GM19467 (cell line): ENCODE data around the gene AFMID.
"Not testable (repeated sequence)": the region's sequence is repeated elsewhere in the genome, so short reads cannot be mapped to it uniquely, and the experiment has no call there.

Experiments
- ATAC-seq: cut with Tn5 transposase; IDR thresholded peaks from one replicate; pipeline ENCODE4 v1.9.1; 2021; ENCODE audit warnings: mild to moderate bottlenecking, moderate library complexity; ENCODE audit not compliant: unreplicated experiment

Gene AFMID, protein sequence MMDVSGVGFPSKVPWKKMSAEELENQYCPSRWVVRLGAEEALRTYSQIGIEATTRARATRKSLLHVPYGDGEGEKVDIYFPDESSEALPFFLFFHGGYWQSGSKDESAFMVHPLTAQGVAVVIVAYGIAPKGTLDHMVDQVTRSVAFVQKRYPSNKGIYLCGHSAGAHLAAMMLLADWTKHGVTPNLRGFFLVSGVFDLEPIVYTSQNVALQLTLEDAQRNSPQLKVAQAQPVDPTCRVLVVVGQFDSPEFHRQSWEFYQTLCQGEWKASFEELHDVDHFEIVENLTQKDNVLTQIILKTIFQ

GRCh38 chr17:78186692-78187595, at the start of gene AFMID, which contains the start of gene TK1:
TSS of gene AFMID (plus strand) at chr17:78187362. CDS start at chr17:78187371, 9 bp downstream.
TSS of gene TK1 (minus strand) at chr17:78187052. CDS start at chr17:78186994, 58 bp downstream.
- peak; percentile 89 for ATAC-seq

- no peak for ATAC-seq
Observed at GRCh38 chr17:78137392-78138203, 49.6 kb upstream of the AFMID start.

GRCh38 chr17:78138204-78139060, 48.7 kb upstream of the AFMID start:
- ATAC-seq = no peak

DNA sequence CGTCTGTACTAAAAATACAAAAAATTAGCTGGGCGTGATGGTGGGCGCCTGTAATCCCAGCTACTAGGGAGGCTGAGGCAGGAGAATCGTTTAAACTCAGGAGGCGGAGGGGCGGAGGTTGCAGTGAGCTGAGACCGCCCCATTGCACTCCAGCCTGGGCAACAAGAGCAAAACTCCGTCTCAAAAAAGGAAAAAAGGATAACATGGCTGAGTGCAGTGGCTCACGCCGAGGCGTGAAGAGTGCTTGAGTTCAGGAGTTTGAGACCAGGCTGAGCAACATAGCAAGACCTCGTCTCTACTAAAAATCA, 47.3 kb upstream of the AFMID start:
- not testable (repeated sequence) for ATAC-seq

DNA sequence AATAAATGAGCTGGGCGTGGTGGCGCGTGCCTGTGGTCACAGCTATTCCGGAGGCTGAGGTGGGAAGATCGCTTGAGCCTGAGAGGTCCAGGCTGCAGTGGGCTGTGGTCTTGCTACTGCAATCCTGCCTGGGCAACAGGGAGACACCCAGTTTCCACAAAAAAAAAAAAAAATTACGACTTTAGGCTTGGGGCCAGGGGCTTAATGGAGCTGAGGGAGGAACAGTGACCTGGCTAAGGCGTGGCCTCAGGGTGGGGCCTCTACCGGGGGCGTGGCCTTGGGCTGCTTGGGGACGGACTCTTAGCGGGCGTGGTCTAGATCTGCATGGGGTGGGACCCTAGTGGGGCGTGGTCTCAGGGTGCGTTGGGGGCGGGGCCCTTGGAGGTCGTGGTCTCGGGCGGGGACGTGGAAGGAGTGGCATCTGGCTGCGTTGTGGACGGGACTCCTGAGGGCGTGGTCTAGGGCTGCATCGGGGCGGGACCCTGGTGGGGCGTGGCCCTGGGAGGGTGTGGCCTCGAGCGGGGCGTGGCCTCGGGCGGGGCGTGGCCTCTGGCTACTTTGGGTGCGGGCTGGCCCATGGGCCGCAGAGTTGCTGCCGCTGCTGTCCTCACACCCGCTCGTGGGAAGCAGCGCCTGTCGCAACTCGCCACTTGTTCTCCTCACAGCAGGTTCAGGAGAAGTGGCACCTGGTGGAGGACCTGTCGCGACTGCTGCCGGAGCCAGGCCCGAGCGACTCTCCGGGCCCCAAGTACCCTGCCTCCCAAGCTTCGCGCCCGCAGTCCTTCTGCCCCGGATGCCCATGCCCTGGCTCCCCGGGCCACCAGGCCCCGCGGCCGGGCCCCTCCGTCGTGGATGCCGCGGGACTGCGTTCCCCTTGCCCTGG, 46.8 kb upstream of the AFMID start:
- ATAC-seq = peak; percentile 65

- no peak for ATAC-seq
Observed at GRCh38 chr17:78141437-78142118, 45.6 kb upstream of the AFMID start.

DNA sequence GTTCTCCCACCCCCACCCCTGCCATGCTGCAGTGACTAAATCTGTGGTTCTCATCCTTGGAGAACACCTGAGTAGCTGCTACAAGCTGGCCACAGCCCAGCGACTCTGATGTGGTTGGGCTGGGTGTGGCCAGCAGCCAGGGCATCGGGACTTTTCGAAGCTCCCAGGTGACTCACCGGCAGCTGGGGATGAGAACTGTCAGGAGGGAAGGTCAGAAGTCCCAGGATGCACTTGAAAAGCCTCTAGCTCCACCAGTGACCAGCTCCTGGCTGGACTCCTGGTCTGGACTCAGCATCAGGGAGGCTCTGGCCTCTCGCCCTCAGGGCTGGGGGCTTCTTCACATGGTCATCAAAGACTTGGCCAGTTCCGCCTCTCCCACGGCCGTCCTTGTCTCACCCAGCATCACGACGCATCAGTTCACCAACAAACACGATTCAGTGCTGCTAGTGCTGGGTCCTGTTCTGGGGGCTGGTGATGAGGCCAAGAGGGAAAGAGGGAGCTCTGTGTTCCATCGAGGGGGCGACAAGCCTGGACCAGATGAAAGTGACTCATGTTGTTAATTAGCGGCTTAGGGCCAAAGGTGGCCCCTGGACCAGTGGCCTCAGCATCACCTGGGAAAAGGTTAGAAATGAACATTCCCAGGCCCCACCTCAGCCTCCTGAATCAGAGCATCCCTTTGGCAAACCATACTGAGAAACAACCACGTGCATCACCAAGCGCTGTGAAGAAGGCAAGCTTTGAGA, 44.9 kb upstream of the AFMID start:
- ATAC-seq = no peak

GRCh38 chr17:78143214-78144146, 43.7 kb upstream of the AFMID start:
- no peak for ATAC-seq

- no peak for ATAC-seq
Observed at GRCh38 chr17:78144147-78144719, 42.9 kb upstream of the AFMID start.

- no peak for ATAC-seq
Observed at GRCh38 chr17:78144736-78145641, 42.2 kb upstream of the AFMID start.

- ATAC-seq = no peak
Observed at GRCh38 chr17:78146471-78146869, 40.7 kb upstream of the AFMID start.

GRCh38 chr17:78146881-78147280, 40.3 kb upstream of the AFMID start:
- no peak for ATAC-seq

- ATAC-seq = no peak
Observed at GRCh38 chr17:78147315-78147998, 39.7 kb upstream of the AFMID start.

- no peak for ATAC-seq
Observed at GRCh38 chr17:78148286-78149016, 38.7 kb upstream of the AFMID start.
